Hypothalamus (tissue), 51 donors: Measurements from ENCODE around the gene MYOT.

Source experiments
- DNase-seq, 51 donors: peaks; one replicate each; lab custom pipeline; 2025; lab: John Stamatoyannopoulos, UW

MYOT gene, protein sequence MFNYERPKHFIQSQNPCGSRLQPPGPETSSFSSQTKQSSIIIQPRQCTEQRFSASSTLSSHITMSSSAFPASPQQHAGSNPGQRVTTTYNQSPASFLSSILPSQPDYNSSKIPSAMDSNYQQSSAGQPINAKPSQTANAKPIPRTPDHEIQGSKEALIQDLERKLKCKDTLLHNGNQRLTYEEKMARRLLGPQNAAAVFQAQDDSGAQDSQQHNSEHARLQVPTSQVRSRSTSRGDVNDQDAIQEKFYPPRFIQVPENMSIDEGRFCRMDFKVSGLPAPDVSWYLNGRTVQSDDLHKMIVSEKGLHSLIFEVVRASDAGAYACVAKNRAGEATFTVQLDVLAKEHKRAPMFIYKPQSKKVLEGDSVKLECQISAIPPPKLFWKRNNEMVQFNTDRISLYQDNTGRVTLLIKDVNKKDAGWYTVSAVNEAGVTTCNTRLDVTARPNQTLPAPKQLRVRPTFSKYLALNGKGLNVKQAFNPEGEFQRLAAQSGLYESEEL

DNA sequence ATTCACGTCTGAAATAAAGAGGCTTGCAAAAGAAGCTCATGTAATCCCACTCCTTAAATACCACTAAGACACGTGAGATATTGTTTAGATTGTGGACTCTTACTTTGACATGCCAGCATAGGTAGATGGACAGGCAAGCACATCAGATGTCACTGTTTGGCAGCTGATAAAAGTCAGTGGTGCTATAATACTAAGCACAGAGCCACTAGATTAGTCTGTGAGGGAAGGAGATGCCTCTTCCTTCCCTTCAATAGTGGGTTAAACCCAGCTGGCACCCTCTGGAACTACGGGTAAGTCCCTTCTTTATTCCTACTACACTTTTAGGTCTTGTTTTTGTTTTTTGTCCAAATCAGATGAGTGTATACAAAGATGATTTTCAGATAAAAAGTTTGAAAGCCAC lies at the start of gene MYOT:
MYOT (plus strand) TSS at position 197 of the 400 bp plus-strand sequence. CDS start 2,792 bp downstream, outside the sequence.
- DNase-seq = no peak

DNA sequence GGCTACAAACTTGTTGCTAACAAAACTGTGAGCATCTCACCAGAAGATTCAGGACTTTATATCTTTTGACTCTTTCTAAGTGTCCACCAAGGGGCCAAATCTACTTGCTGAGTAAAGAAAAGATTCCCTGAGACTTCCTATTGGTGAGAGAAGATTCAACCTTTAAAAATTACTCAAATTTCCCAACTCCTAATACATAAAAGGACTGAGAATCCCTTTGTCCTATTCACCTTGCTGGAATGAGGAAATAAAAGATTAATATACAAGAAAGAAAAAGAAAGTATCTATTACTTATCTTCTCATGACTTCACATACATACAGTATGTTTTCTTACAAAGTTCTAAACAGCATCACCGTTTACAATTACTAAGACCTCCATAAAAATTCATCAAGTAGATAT lies 47.9 kb upstream of the MYOT start:
- no peak for DNase-seq

DNA sequence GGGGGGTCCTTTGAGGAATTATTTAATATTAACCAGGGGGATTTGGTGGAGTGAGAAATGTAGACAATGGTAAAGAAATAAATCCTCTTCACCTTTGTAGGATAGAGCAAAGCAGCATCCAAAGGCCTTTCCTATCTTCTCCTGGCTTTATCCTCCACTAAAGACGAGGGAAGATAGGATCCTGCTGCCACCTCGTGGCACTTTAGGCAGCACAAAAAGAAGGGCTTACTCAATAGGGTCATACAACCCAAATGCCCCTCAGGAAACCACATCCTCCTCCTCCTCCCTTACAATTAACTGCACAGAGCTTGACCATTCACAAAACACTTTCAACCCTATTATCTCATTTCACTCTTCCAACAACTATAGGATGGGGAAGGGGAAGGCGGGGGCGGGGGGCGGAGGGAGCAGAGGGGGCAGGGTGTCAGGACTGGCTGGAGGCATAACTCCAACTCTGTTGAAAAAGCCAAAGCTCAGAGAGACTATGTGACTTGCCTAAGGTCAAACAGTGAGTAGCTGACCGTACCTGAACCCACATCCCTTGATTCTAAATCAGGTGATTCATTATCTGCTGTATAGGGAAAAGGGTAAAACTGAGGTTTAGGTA lies 45.4 kb upstream of the MYOT start:
- peak in 24 of 51 donors; percentile 1 to 63 (median 22) for DNase-seq

DNA sequence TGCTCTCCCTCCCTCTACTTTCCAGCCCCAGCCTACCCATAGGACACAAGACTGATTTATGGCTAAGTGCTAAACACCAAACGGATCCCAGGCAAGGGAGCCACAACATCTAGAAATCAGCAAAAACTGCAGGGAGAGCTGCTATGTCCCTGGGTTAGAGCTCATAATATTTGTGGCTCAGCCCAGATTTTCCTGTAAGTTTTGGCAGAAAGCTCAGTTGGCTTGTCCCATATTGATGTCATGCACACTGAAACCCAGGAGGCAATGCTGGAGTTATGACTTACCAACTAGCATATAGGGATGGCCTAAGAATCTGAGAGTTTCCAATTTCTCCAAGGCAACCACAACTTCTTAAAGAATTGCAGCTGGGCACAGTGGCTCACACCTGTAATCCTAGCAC lies 44.7 kb upstream of the MYOT start:
- DNase-seq = no peak

DNA sequence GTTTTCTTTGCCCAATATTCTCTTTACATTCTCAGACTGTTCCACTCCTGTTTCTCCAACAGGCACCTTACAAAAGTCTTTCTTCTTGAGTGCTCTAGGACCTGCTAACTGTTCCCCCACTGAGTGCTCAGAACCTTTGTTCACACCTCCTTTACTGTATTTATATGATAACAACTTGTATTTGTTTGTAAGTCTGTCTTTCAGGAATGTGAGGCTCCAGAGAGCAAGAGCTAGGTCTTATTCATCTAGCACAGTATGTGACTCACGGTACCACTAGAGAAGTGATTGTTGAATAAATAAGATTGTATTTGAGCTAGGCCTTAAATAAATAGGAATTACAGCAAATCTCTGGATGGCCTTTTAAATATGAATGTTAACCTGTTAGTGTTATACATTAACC lies 42.5 kb upstream of the MYOT start:
- no peak for DNase-seq

DNA sequence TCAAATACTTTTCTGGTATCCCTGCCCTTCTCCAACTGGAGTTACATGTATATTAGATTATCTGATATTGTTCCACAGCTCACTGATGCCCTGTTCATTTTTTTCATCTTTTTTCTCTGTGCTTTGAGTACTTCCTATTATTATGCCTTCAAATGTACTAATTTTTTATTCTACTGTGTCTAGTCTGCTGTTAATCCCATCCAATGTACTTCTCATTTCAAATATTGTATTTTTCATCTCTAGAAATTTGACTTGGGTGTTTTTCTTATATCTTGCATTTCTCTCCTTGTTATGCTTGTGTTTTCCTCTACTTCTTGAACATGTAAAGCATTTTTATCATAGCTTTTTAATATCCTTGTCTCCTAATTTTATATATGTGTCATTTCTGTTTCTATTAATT lies 41.6 kb upstream of the MYOT start:
- DNase-seq = no peak

DNA sequence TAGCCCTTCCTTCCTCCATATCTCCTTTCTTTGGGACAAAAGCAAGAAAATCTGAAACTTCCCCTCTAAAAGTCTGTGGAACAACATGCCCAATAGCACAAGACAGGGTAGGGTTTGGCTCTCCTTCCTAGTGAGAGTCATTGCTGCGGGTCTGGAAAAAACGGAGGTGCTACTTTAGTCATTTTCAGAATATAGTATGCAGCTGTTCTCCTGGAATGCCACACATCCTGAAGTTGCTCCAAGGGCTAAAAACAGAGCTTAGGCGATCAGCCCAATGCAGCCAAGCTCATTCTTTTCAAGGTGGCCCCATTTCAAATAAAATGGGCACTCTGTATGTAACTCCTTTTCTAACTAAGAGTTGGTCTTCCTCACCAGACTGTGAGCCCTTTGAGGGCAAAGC lies 39.5 kb upstream of the MYOT start:
- DNase-seq = no peak

DNA sequence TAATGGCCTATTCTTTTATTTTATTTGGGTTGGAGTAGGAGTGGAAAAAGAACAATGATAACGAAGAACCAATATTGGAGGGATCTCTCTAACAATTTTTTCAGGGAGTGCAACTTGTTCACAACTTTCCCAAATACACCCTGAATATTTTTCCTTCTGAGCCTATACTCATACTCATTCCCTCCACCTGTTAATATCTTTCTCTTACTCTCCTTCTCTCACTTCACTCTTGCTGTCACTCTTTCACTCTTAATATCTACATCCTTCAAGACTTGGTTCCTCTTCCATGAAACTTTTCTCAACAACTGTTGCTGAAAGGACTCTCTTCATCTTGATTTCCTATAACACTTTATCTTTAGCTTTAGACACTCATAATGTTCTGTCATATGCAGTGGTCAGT lies 39.0 kb upstream of the MYOT start:
- DNase-seq = no peak

DNA sequence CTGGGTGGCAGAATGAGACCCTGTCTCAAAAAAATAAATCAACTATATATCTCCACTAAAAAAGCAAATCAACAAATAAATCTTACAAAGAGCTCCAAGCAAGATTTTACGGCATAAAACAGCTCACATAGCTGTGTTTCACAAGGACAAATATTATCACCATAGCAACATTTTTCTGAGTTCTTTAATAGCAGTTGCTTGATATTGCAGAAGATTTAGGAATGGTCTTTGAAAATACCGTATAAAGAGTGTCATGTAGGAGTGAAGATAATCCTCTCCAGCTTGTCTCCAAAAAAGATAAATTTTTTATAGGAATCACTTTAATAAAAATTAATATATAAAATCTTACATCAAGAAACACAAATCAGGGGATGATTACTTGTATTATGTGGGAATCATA lies 36.6 kb upstream of the MYOT start:
- no peak for DNase-seq

DNA sequence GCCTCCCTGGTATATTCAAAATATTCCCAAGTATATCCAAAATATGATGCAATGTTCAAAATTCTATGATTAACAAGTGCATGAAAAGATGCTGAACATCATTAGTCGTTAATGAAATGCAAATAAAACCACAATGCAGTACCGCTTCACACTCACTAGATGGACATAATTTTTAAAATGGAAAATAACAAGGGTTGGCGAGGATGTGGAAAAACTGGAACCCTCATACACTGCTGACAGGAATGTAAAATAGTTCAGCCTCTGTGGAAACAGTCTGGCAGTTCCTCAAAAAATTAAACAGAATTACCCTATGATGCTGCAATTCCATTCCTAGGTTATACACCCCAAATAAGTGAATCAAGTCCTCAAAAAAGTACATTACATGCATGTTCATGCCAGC lies 36.1 kb upstream of the MYOT start:
- DNase-seq = peak in 1 of 51 donors; percentile 15

DNA sequence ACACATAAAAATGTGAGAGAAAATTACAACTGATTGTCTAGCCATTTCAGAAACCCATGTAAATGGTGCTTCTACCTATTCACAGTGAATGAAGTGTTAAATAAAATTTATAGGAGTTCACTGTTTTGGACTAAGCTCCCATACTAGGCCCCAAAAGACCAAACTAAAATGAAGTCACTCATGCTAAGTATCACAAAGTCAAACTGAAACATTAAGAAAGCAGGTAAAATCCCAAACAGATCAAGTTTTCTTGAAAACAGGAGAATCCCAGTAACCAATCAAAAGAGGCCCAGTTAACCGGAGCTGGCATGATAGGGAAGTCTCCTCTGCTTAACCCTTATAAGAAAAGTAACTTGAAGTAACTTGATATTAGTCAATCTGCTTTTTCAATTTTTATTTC lies 35.2 kb upstream of the MYOT start:
- DNase-seq = no peak

DNA sequence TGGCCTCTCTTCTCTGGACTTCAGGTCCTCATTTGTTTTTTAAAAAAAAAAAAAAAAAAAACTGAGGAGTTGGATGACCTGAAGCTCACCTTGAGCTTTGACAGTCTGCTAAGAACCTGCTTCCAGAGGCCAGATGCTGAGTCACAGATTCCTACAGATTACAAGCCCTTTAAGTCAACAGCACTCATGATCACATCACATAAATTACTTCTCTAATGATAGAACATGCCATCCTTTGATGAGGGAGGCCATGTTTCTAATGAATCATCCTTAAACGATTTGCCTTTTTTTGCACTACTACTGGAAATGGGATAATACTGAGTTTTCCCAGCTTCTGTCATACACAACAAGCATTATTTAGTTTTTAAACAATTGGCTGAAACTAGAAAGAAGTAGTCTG lies 34.2 kb upstream of the MYOT start:
- DNase-seq = no peak

DNA sequence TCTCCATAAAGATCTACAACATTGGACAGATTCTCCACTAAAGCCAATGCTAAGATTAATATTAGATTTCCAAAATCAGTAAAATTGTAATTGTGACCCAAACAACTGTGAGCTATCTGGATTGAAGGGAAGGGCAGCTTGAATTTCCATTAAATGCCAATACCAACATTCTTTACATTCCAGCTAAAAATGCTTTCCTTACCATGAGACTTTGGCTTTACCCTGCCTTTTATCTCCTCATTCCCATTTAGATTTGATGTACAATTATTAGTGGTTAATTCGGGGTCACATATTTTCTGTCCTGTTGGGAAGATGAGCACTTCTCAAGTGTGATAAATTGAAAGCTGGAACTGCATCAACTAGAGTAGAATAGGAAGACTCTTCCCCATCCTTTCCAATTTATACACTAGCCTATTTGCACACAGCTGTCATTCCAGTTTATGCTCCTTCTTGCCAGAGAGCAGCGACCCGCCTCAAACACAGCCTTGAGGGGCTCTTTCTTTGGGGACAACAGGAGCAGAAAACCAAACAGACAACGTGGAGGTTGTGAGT lies 33.1 kb upstream of the MYOT start:
- DNase-seq = no peak

DNA sequence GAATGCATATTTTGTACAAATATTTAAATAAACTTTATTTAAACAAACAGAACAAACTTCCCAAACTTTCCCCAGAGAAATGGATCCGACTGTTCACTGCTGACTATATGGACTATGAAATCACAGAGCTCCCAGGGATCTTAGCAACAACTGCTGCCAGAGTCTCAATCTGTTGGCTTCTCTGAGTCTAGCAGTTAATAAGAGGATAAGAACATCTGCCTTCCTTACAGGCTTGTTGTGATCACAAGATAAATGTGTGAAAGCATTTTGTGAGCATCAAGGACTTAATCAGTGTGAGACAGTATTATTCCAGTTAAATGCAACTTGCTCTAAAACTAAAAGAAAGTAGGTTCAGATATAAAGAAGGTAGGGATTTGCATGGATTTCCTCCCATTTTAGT lies 31.4 kb upstream of the MYOT start:
- no peak for DNase-seq

DNA sequence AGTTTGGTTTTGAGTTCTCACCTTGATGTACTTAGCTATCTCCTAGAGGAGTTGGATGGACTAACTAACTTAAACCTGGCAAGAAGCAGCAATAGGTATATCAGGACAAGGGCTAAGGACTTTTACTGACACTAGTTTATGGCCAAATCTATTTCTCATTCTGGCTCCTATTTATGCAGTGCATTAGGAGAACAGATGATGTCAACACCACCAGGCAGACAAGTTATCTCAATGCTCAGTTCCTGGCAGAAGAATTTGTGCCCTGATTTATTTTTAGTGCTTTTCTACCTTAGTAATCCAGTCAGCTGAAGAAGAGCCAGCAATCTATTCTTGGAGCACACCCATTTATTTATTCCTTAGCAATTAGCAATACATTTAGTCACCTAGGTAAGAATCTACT lies 30.7 kb upstream of the MYOT start:
- no peak for DNase-seq

DNA sequence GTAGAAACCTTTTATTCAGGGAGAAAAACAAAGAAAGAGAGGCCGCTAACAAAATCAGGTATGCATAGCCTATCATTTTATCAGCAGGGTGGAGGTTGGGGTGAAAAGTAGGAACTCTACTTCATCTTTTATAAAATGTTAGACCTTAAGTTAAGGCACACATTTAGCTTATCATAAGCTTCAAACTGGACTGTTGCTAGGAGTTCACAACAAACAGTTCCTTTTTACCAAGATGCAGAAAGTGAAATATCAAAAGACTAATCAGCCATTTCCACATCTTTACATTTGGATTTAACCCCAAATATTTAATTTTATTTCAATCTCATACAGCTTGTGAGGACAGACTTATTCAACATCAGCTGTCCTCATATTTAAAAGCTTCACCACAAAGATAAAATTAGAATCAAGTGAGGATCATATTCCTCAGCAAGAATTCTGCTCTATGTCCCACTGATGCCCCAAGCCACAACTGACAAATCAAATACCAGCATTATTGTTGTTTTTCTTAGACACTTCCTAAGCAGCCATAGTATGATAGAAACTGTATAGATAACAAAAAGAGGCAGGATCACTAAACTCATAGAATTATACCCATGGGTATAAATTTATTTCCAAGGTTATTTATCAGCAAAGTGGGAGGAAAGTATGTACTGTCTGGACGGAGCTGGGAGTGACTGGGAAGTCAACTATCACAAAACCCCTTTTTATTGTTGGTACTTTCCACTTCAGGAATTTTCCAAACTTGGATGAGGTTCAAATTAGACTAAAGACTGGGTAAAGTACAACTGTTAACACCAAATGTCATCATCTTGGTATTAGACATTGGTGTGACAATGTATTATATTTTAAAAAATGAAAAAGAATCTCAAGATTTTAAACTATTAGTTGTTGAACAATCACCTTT lies 29.9 kb upstream of the MYOT start:
- DNase-seq = no peak

DNA sequence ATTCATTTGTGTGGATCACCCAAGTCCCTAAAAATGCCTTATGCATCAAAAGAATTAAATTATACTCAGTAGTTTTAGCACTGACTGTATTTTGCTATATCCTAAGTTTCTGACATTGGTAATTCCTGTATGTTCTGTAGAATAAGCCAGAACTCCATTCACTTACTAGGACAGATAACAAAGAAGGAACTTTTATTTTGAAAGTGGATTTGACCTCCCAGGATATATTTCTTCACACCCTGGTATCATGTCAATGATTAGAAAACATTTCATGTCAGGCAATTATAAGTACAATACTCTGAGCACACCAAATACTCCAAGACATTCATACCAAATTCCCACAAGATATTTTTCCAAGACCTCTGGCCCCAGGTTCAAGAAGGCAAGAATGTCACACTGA lies 28.7 kb upstream of the MYOT start:
- no peak for DNase-seq

DNA sequence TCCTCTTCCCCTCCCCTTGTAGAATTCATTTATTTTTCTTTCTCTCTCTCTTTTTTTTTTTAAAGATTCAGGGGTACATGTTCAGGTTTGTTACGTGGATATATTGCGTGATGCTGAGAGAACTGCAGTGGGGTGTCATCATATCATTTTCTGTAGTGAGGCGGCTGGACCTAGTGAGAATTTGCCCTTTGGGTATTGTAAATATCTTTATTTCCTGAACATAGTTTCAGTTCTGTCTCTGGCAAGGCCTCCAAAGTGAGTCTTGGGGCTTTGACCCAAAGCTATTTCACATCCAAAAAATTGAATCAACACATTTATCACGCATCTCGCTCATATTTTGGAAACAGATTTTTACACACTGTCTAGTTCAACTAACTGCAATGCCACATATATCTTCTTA lies 25.4 kb upstream of the MYOT start:
- DNase-seq = no peak

DNA sequence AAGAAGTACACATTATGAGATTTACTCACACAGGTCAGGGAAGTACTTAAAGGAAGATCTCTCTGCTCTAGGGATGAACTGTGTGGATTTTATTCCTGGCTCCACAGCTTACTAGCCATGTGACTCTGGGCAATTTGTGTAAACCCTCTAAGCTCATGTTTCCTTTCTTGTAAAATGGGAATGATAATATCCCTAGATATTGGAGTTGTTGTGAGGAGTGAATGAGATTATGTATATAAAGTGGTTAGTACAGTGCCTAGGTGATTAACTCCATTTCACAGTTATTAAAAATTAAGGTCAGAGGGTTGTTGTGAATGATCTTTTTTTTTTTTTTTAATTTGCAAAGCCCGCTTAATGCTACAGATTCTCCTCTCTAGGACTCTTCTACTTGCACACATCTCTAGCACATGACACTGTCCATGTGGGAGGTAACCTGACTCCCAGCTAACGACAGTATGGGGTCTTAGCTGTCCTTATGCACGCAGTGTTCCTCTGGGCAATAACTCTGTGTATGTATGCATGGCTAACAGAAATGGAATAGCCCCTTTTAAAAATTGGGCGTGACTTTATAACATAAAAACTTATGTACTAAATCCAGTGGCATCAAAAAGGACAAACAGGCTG lies 23.9 kb upstream of the MYOT start:
- no peak for DNase-seq

DNA sequence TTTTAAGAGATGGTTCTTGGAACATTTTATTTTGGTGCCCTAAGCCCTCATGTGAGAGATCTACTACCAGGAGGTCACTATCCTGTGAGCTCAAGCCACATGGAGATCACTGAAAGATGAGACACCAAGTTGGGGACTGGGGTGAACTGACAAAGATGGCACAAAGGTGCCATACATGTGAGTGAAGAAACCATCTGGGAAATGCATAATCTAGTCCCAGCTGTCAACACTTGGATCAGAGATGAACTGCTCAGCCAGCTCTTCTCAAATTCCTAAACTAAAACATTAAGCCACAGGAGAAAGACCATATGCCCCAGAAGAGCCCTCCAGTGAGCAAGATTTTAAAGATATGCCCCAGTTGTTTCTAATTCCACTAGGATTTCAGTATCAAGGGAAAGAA lies 22.2 kb upstream of the MYOT start:
- no peak for DNase-seq

DNA sequence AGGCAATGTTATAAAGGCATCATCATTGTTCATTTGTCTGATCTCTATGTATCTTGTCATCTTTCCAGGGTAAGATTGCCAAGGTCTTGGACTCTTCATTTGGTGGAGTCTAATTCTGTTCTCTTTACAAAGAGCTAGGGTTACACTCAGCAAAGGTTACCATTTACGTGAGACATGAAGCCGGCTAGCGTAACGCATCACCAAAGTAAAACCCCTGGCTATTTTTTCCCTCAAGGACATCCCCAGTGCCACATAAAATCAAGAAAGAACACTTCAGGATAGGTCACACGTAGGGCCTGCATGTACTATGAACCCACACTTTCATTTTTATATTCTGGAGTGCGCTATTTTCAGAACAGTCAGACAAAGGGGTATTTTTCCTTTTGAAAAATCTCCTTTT lies 20.0 kb upstream of the MYOT start:
- no peak for DNase-seq
